ENCODE measurements around the gene MBNL3. TPM values are rescaled to one million over a fixed set of nuclear protein-coding genes. Genes with fewer than 3 reads are reported as not detected.

The MBNL3 gene
- total and polyA plus RNA-seq, 7 donors = 1.7 to 5.8 (median 5.4) TPM

- TF ChIP-seq EP300 (IDR thresholded peaks at IDR 0.05) = no peak
- TF ChIP-seq POLR2AphosphoS5 (IDR thresholded peaks at IDR 0.05) = no peak
- no peak for TF ChIP-seq POLR2A (IDR thresholded peaks at IDR 0.05)
- no peak for TF ChIP-seq CTCF (IDR thresholded peaks at IDR 0.05)
- WGBS, 2 donors = 97 to 98% methylated on average over 9 of the region's 9 CpGs
- Histone ChIP-seq H3K36me3 (no peaks in the 10 kb centered on the region), H3K27me3 (no peaks in the 10 kb centered on the region), H3K27ac (no peak overlapping the region), H3K4me3 (no peak overlapping the region), H3K9me3 (no peaks in the 10 kb centered on the region), H3K4me1 (no peaks in the 10 kb centered on the region)
- no peak for DNase-seq
- intact Hi-C loops (cut with DNase I) = no loop called here
Measured at GRCh38 chrX:132406106-132406505, 82.7 kb downstream of the MBNL3 start.

- no peak for DNase-seq
- H3K9me3 ChIP-seq = no peaks in the 10 kb centered on the region
- H3K4me1 ChIP-seq = no peaks in the 10 kb centered on the region
- no peak overlapping the region for H3K4me3 ChIP-seq
- no peak overlapping the region for H3K27ac ChIP-seq
- 91 to 93% methylated on average over 5 of the region's 5 CpGs for WGBS, 2 donors
- TF ChIP-seq POLR2AphosphoS5 (IDR thresholded peaks at IDR 0.05) = no peak
- TF ChIP-seq POLR2A (IDR thresholded peaks at IDR 0.05) = no peak
- no peak for TF ChIP-seq EP300 (IDR thresholded peaks at IDR 0.05)
- no peak for TF ChIP-seq CTCF (IDR thresholded peaks at IDR 0.05)
- no peaks in the 10 kb centered on the region for H3K27me3 ChIP-seq
- H3K36me3 ChIP-seq = no peaks in the 10 kb centered on the region
- intact Hi-C loops (cut with DNase I) = no loop called here
Measured at GRCh38 chrX:132404266-132404665, 84.6 kb downstream of the MBNL3 start.

GRCh38 chrX:132401935-132402334, 86.9 kb downstream of the MBNL3 start:
- TF ChIP-seq POLR2A (IDR thresholded peaks at IDR 0.05) (no peak), CTCF (IDR thresholded peaks at IDR 0.05) (no peak), POLR2AphosphoS5 (IDR thresholded peaks at IDR 0.05) (no peak), EP300 (IDR thresholded peaks at IDR 0.05) (no peak)
- DNase-seq = no peak
- no peaks in the 10 kb centered on the region for H3K27me3 ChIP-seq
- no peaks in the 10 kb centered on the region for H3K9me3 ChIP-seq
- 61 to 90% methylated on average over 1 of the region's 1 CpG for WGBS, 2 donors
- H3K27ac ChIP-seq = no peak overlapping the region
- H3K4me1 ChIP-seq = no peaks in the 10 kb centered on the region
- H3K36me3 ChIP-seq = no peaks in the 10 kb centered on the region
- intact Hi-C loops (cut with DNase I) = no loop called here
- H3K4me3 ChIP-seq = no peak overlapping the region

- intact Hi-C loops (cut with DNase I) = no loop called here
- Histone ChIP-seq H3K36me3 (no peaks in the 10 kb centered on the region), H3K27ac (no peak overlapping the region), H3K27me3 (no peaks in the 10 kb centered on the region), H3K4me3 (no peak overlapping the region), H3K9me3 (no peaks in the 10 kb centered on the region), H3K4me1 (no peaks in the 10 kb centered on the region)
- WGBS, 2 donors = 94 to 100% methylated on average over 1 of the region's 1 CpG
- no peak for TF ChIP-seq POLR2A (IDR thresholded peaks at IDR 0.05)
- TF ChIP-seq EP300 (IDR thresholded peaks at IDR 0.05) = no peak
- no peak for TF ChIP-seq CTCF (IDR thresholded peaks at IDR 0.05)
- DNase-seq = no peak
Measured at GRCh38 chrX:132400706-132401105, 88.1 kb downstream of the MBNL3 start.

- Histone ChIP-seq H3K9me3 (no peaks in the 10 kb centered on the region), H3K27ac (no peak overlapping the region), H3K4me1 (no peaks in the 10 kb centered on the region), H3K27me3 (no peaks in the 10 kb centered on the region), H3K4me3 (no peak overlapping the region), H3K36me3 (no peaks in the 10 kb centered on the region)
- intact Hi-C loops (cut with DNase I) = no loop called here
- TF ChIP-seq EP300 (IDR thresholded peaks at IDR 0.05) = no peak
- no peak for TF ChIP-seq CTCF (IDR thresholded peaks at IDR 0.05)
- TF ChIP-seq POLR2AphosphoS5 (IDR thresholded peaks at IDR 0.05) = no peak
- TF ChIP-seq POLR2A (IDR thresholded peaks at IDR 0.05) = no peak
- DNase-seq = no peak
- 86 to 95% methylated on average over 2 of the region's 2 CpGs for WGBS, 2 donors
Measured at GRCh38 chrX:132395645-132396044, 93.2 kb downstream of the MBNL3 start.

Data from sigmoid colon (tissue), 7 donors.